Measurements from ENCODE around the gene SNRNP70. TPM values are rescaled to one million over a fixed set of nuclear protein-coding genes. Genes with fewer than 3 reads are reported as not detected.

Gene SNRNP70
- polyA plus RNA-seq, 2 donors, result 160 to 252 TPM

GRCh38 chr19:49150944-49151243 lies 65.6 kb downstream of the SNRNP70 start:
- peak overlapping the region; percentile 60 to 61 for H3K4me3 ChIP-seq (ENCODE audit: low read depth in 1 of 2, low read length in 2 of 2)
- peak overlapping the region in 1 of 2 donors; percentile 45 for H3K27ac ChIP-seq (ENCODE audit: low read depth in 2 of 2, low read length in 1 of 2)
- no peaks in the 10 kb centered on the region for H3K36me3 ChIP-seq (ENCODE audit: control insufficient read depth in 2 of 2, insufficient read depth in 2 of 2, low read length in 1 of 2)
- peaks cover 0 to 3% of the 10 kb centered on the region in 2 donors for H3K9me3 ChIP-seq (ENCODE audit: control insufficient read depth in 2 of 2, insufficient read depth in 1 of 2, low read depth in 1 of 2, low read length in 1 of 2)
- no peaks in the 10 kb centered on the region for H3K27me3 ChIP-seq (ENCODE audit: control insufficient read depth in 1 of 2, insufficient read depth in 2 of 2, low read length in 2 of 2)
- peaks cover 12 to 21% of the 10 kb centered on the region in 2 donors for H3K4me1 ChIP-seq (ENCODE audit: control insufficient read depth in 2 of 2, insufficient read depth in 2 of 2, low read length in 1 of 2)
- 7 to 9% methylated on average over 16 of the region's 16 CpGs for WGBS, 2 donors

- H3K27ac ChIP-seq (ENCODE audit: low read depth in 2 of 2, low read length in 1 of 2), result peak overlapping the region in 1 of 2 donors; percentile 45
- H3K36me3 ChIP-seq (ENCODE audit: control insufficient read depth in 2 of 2, insufficient read depth in 2 of 2, low read length in 1 of 2), result no peaks in the 10 kb centered on the region
- no peaks in the 10 kb centered on the region for H3K27me3 ChIP-seq (ENCODE audit: control insufficient read depth in 1 of 2, insufficient read depth in 2 of 2, low read length in 2 of 2)
- no peak overlapping the region for H3K4me3 ChIP-seq (ENCODE audit: low read depth in 1 of 2, low read length in 2 of 2)
- H3K4me1 ChIP-seq (ENCODE audit: control insufficient read depth in 2 of 2, insufficient read depth in 2 of 2, low read length in 1 of 2), result peaks cover 12 to 16% of the 10 kb centered on the region in 2 donors
- 8 to 11% methylated on average over 45 of the region's 45 CpGs for WGBS, 2 donors
- H3K9me3 ChIP-seq (ENCODE audit: control insufficient read depth in 2 of 2, insufficient read depth in 1 of 2, low read depth in 1 of 2, low read length in 1 of 2), result peaks cover 0 to 3% of the 10 kb centered on the region in 2 donors
Observed at GRCh38 chr19:49151267-49152118, 66.2 kb downstream of the SNRNP70 start.

GRCh38 chr19:49152119-49152550 lies 66.9 kb downstream of the SNRNP70 start:
- H3K36me3 ChIP-seq (ENCODE audit: control insufficient read depth in 2 of 2, insufficient read depth in 2 of 2, low read length in 1 of 2), result no peaks in the 10 kb centered on the region
- H3K4me3 ChIP-seq (ENCODE audit: low read depth in 1 of 2, low read length in 2 of 2), result no peak overlapping the region
- WGBS, 2 donors, result 28 to 38% methylated on average over 8 to 10 of the region's 10 CpGs
- H3K9me3 ChIP-seq (ENCODE audit: control insufficient read depth in 2 of 2, insufficient read depth in 1 of 2, low read depth in 1 of 2, low read length in 1 of 2), result peaks cover 0 to 3% of the 10 kb centered on the region in 2 donors
- peak overlapping the region in 1 of 2 donors; percentile 33 for H3K27ac ChIP-seq (ENCODE audit: low read depth in 2 of 2, low read length in 1 of 2)
- H3K4me1 ChIP-seq (ENCODE audit: control insufficient read depth in 2 of 2, insufficient read depth in 2 of 2, low read length in 1 of 2), result peaks cover 12 to 16% of the 10 kb centered on the region in 2 donors
- no peaks in the 10 kb centered on the region for H3K27me3 ChIP-seq (ENCODE audit: control insufficient read depth in 1 of 2, insufficient read depth in 2 of 2, low read length in 2 of 2)

GRCh38 chr19:49153167-49153809 lies 68.0 kb downstream of the SNRNP70 start:
- H3K9me3 ChIP-seq (ENCODE audit: control insufficient read depth in 2 of 2, insufficient read depth in 1 of 2, low read depth in 1 of 2, low read length in 1 of 2), result peaks cover 0 to 3% of the 10 kb centered on the region in 2 donors
- no peak overlapping the region for H3K27ac ChIP-seq (ENCODE audit: low read depth in 2 of 2, low read length in 1 of 2)
- H3K4me3 ChIP-seq (ENCODE audit: low read depth in 1 of 2, low read length in 2 of 2), result no peak overlapping the region
- H3K36me3 ChIP-seq (ENCODE audit: control insufficient read depth in 2 of 2, insufficient read depth in 2 of 2, low read length in 1 of 2), result no peaks in the 10 kb centered on the region
- 88 to 94% methylated on average over 10 of the region's 10 CpGs for WGBS, 2 donors
- no peaks in the 10 kb centered on the region for H3K27me3 ChIP-seq (ENCODE audit: control insufficient read depth in 1 of 2, insufficient read depth in 2 of 2, low read length in 2 of 2)
- peaks cover 12 to 16% of the 10 kb centered on the region in 2 donors for H3K4me1 ChIP-seq (ENCODE audit: control insufficient read depth in 2 of 2, insufficient read depth in 2 of 2, low read length in 1 of 2)

GRCh38 chr19:49154279-49154678 lies 69.0 kb downstream of the SNRNP70 start:
- Histone ChIP-seq H3K27ac (ENCODE audit: low read depth in 2 of 2, low read length in 1 of 2) (no peak overlapping the region), H3K4me3 (ENCODE audit: low read depth in 1 of 2, low read length in 2 of 2) (no peak overlapping the region), H3K27me3 (ENCODE audit: control insufficient read depth in 1 of 2, insufficient read depth in 2 of 2, low read length in 2 of 2) (no peaks in the 10 kb centered on the region), H3K4me1 (ENCODE audit: control insufficient read depth in 2 of 2, insufficient read depth in 2 of 2, low read length in 1 of 2) (peaks cover 9 to 10% of the 10 kb centered on the region in 2 donors), H3K9me3 (ENCODE audit: control insufficient read depth in 2 of 2, insufficient read depth in 1 of 2, low read depth in 1 of 2, low read length in 1 of 2) (peaks cover 0 to 3% of the 10 kb centered on the region in 2 donors), H3K36me3 (ENCODE audit: control insufficient read depth in 2 of 2, insufficient read depth in 2 of 2, low read length in 1 of 2) (no peaks in the 10 kb centered on the region)
- 98% methylated on average over 6 of the region's 6 CpGs for WGBS, 2 donors

- H3K27me3 ChIP-seq (ENCODE audit: control insufficient read depth in 1 of 2, insufficient read depth in 2 of 2, low read length in 2 of 2), result no peaks in the 10 kb centered on the region
- H3K4me3 ChIP-seq (ENCODE audit: low read depth in 1 of 2, low read length in 2 of 2), result no peak within 1 kb of the TSS
- no peaks in the 10 kb centered on the region for H3K36me3 ChIP-seq (ENCODE audit: control insufficient read depth in 2 of 2, insufficient read depth in 2 of 2, low read length in 1 of 2)
- peaks cover 0 to 3% of the 10 kb centered on the region in 2 donors for H3K9me3 ChIP-seq (ENCODE audit: control insufficient read depth in 2 of 2, insufficient read depth in 1 of 2, low read depth in 1 of 2, low read length in 1 of 2)
- 68 to 70% methylated on average over 18 to 19 of the region's 19 CpGs for WGBS, 2 donors
- H3K4me1 ChIP-seq (ENCODE audit: control insufficient read depth in 2 of 2, insufficient read depth in 2 of 2, low read length in 1 of 2), result peaks cover 2 to 9% of the 10 kb centered on the region in 2 donors
- no peak within 1 kb of the TSS for H3K27ac ChIP-seq (ENCODE audit: low read depth in 2 of 2, low read length in 1 of 2)
Observed at GRCh38 chr19:49155005-49155819, 70.0 kb downstream of the SNRNP70 start, which contains the start of gene HRC. HRC (minus strand) TSS chr19:49155396; CDS start chr19:49155237, 159 bp downstream.

GRCh38 chr19:49155820-49156346 lies 70.6 kb downstream of the SNRNP70 start:
- 61 to 64% methylated on average over 4 of the region's 4 CpGs for WGBS, 2 donors
- H3K9me3 ChIP-seq (ENCODE audit: control insufficient read depth in 2 of 2, insufficient read depth in 1 of 2, low read depth in 1 of 2, low read length in 1 of 2), result peaks cover 0 to 3% of the 10 kb centered on the region in 2 donors
- H3K4me3 ChIP-seq (ENCODE audit: low read depth in 1 of 2, low read length in 2 of 2), result no peak overlapping the region
- peaks cover 0 to 5% of the 10 kb centered on the region in 2 donors for H3K4me1 ChIP-seq (ENCODE audit: control insufficient read depth in 2 of 2, insufficient read depth in 2 of 2, low read length in 1 of 2)
- no peaks in the 10 kb centered on the region for H3K27me3 ChIP-seq (ENCODE audit: control insufficient read depth in 1 of 2, insufficient read depth in 2 of 2, low read length in 2 of 2)
- no peaks in the 10 kb centered on the region for H3K36me3 ChIP-seq (ENCODE audit: control insufficient read depth in 2 of 2, insufficient read depth in 2 of 2, low read length in 1 of 2)
- no peak overlapping the region for H3K27ac ChIP-seq (ENCODE audit: low read depth in 2 of 2, low read length in 1 of 2)

- Histone ChIP-seq H3K27ac (ENCODE audit: low read depth in 2 of 2, low read length in 1 of 2) (peak within 1 kb of the TSS; percentile 76 to 85), H3K27me3 (ENCODE audit: control insufficient read depth in 1 of 2, insufficient read depth in 2 of 2, low read length in 2 of 2) (no peaks in the 10 kb centered on the region), H3K4me3 (ENCODE audit: low read depth in 1 of 2, low read length in 2 of 2) (peak within 1 kb of the TSS; percentile 66 to 89), H3K4me1 (ENCODE audit: control insufficient read depth in 2 of 2, insufficient read depth in 2 of 2, low read length in 1 of 2) (no peaks in the 10 kb centered on the region), H3K36me3 (ENCODE audit: control insufficient read depth in 2 of 2, insufficient read depth in 2 of 2, low read length in 1 of 2) (no peaks in the 10 kb centered on the region), H3K9me3 (ENCODE audit: control insufficient read depth in 2 of 2, insufficient read depth in 1 of 2, low read depth in 1 of 2, low read length in 1 of 2) (peaks cover 0 to 3% of the 10 kb centered on the region in 2 donors)
- 0 to 1% methylated on average over 41 of the region's 41 CpGs for WGBS, 2 donors
Observed at GRCh38 chr19:49157445-49158224, 72.4 kb downstream of the SNRNP70 start, which contains the start of gene TRPM4. TRPM4 (plus strand) TSS chr19:49157792; CDS start chr19:49157867, 75 bp downstream.
